ENCODE data around the gene NPC1.

- no peak for TF ChIP-seq POLR2A (IDR thresholded peaks at IDR 0.05)
- TF ChIP-seq CTCF (IDR thresholded peaks at IDR 0.05): no peak
Measured at GRCh38 chr18:23521907-23522306, 64.4 kb downstream of the NPC1 start.

Data from uterus (tissue), 2 donors.